ENCODE measurements around the gene SUGCT. TPM values are rescaled to one million over a fixed set of nuclear protein-coding genes. Genes with fewer than 3 reads are reported as not detected.

The SUGCT gene
- total and polyA plus RNA-seq, 2 of the 13 experiments (the other 11 are each of a cell fraction or from before 2014, with no cell fraction given): 10.1 to 22.2 TPM

- H3K79me2 ChIP-seq (ENCODE audit: insufficient read depth, low read length): no peaks in the 10 kb centered on the region
- peak overlapping the region in 2 of 3 experiments; percentile 32 to 48; a peak in 3 of 6 replicates for H3K4me3 ChIP-seq (replicated peaks in 1 of 3; ENCODE audit: insufficient read depth in 1 of 3, low read depth in 2 of 3, low read length in 3 of 3)
- peak overlapping the region; percentile 58 for H3K4me2 ChIP-seq (ENCODE audit: low read depth, low read length)
- H4K20me1 ChIP-seq (ENCODE audit: insufficient read depth, low read length): no peaks in the 10 kb centered on the region
- CTCF ChIA-PET (ENCODE audit: low intra/inter-chr PET ratio, low total read pairs): no interaction called here
- ATAC-seq (peak; percentile 93), DNase-seq (ENCODE audit: low spot score) (peak; percentile 83), FAIRE-seq (peak; percentile 61)
- no peaks in the 10 kb centered on the region for H3K9me3 ChIP-seq (ENCODE audit: low read length)
- POLR2A ChIA-PET: interaction anchor here (0.6 to 0.9 kb wide), 2 partner anchors 163 to 290 kb away, joined by 3 read pairs; no protein-coding TSS in a partner anchor
- H3K36me3 ChIP-seq (replicated peaks in 1 of 2; ENCODE audit: control insufficient read depth in 1 of 2, insufficient read depth in 2 of 2, low read length in 2 of 2): no peaks in the 10 kb centered on the region
- peak overlapping the region; percentile 64 for H3K27ac ChIP-seq (ENCODE audit: extremely low read length, insufficient read depth, low read length)
- no peak overlapping the region for H2AFZ ChIP-seq (ENCODE audit: low read length)
- intact Hi-C loops (cut with micrococcal nuclease; ENCODE audit: unreplicated experiment) (no loop called here), in situ Hi-C loops (cut with HindIII; ENCODE audit: extremely low pct_ligation_motif_present, low pct_unique_long_range_greater_than_20kb) (no loop called here)
- BruUV-seq (replicated peaks): no TSS peak
- no peaks in the 10 kb centered on the region for H3K27me3 ChIP-seq (ENCODE audit: control insufficient read depth in 1 of 2, insufficient read depth in 2 of 2, low read length in 2 of 2)
- 2% methylated on average over 5 of the region's 5 CpGs for WGBS (ENCODE audit: low lambda C conversion rate)
- peak overlapping the region; percentile 40; the same call in 1 of the 2 replicates for H3K9ac ChIP-seq (ENCODE audit: insufficient read depth, low read depth, low read length)
- peaks cover 54% of the 10 kb centered on the region for H3K4me1 ChIP-seq (ENCODE audit: insufficient read depth, low read length)
- TF ChIP-seq ZNF644 (CRISPR knock-in tag; IDR thresholded peaks at IDR 0.05; ENCODE audit: low read depth) (peak; percentile 43; the same call in 1 of the 2 replicates), IRF2 (CRISPR knock-in tag; IDR thresholded peaks at IDR 0.05) (peak; percentile 48; the same call in 1 of the 2 replicates), MXI1 (IDR thresholded peaks at IDR 0.05; ENCODE audit: borderline replicate concordance, low read depth, low read length) (no peak), MIXL1 (CRISPR knock-in tag; IDR thresholded peaks at IDR 0.05) (peak; percentile 37; the same call in 1 of the 2 replicates), BRCA1 (CRISPR knock-in tag; IDR thresholded peaks at IDR 0.05) (no peak), DNMT3B (CRISPR knock-in tag; conservative IDR thresholded peaks at IDR 0.05) (no peak), KLF6 (CRISPR knock-in tag; IDR thresholded peaks at IDR 0.05) (no peak), ZFP90 (CRISPR knock-in tag; IDR thresholded peaks at IDR 0.05; ENCODE audit: borderline replicate concordance) (no peak), KMT2B (CRISPR knock-in tag; IDR thresholded peaks at IDR 0.05) (peak; percentile 24; the same call in 1 of the 2 replicates), ZNF12 (CRISPR knock-in tag; IDR thresholded peaks at IDR 0.05) (no peak; the same call in 1 of the 2 replicates), ZNF235 (CRISPR knock-in tag; IDR thresholded peaks at IDR 0.05; ENCODE audit: borderline replicate concordance) (no peak), HNRNPL (IDR thresholded peaks at IDR 0.05; ENCODE audit: low read depth, low read length) (no peak), FOXK1 (CRISPR knock-in tag; IDR thresholded peaks at IDR 0.05; ENCODE audit: borderline replicate concordance, low read depth) (0 out of 2 replicates have a peak, but pooled peaks have one; percentile 21), NR1H2 (CRISPR knock-in tag; IDR thresholded peaks at IDR 0.05; ENCODE audit: borderline replicate concordance, low read depth) (no peak), ZFP36 (IDR thresholded peaks at IDR 0.05; ENCODE audit: borderline replicate concordance, low read depth, low read length, partially characterized antibody) (no peak), ZMYM2 (CRISPR knock-in tag; IDR thresholded peaks at IDR 0.05) (0 out of 2 replicates have a peak, but pooled peaks have one; percentile 28), HNF4A (CRISPR knock-in tag; IDR thresholded peaks at IDR 0.05) (peak; percentile 37; the same call in 1 of the 2 replicates), KMT2A (CRISPR knock-in tag; IDR thresholded peaks at IDR 0.05) (no peak), PHB2 (IDR thresholded peaks at IDR 0.05; ENCODE audit: partially characterized antibody) (no peak), SOX6 (IDR thresholded peaks at IDR 0.05) (no peak), SOX6 (CRISPR knock-in tag; IDR thresholded peaks at IDR 0.05) (peak; percentile 77), ZBTB7A (CRISPR knock-in tag; IDR thresholded peaks at IDR 0.05) (no peak)
- TF ChIP-seq, protein P1, sequence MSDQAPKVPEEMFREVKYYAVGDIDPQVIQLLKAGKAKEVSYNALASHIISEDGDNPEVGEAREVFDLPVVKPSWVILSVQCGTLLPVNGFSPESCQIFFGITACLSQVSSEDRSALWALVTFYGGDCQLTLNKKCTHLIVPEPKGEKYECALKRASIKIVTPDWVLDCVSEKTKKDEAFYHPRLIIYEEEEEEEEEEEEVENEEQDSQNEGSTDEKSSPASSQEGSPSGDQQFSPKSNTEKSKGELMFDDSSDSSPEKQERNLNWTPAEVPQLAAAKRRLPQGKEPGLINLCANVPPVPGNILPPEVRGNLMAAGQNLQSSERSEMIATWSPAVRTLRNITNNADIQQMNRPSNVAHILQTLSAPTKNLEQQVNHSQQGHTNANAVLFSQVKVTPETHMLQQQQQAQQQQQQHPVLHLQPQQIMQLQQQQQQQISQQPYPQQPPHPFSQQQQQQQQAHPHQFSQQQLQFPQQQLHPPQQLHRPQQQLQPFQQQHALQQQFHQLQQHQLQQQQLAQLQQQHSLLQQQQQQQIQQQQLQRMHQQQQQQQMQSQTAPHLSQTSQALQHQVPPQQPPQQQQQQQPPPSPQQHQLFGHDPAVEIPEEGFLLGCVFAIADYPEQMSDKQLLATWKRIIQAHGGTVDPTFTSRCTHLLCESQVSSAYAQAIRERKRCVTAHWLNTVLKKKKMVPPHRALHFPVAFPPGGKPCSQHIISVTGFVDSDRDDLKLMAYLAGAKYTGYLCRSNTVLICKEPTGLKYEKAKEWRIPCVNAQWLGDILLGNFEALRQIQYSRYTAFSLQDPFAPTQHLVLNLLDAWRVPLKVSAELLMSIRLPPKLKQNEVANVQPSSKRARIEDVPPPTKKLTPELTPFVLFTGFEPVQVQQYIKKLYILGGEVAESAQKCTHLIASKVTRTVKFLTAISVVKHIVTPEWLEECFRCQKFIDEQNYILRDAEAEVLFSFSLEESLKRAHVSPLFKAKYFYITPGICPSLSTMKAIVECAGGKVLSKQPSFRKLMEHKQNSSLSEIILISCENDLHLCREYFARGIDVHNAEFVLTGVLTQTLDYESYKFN (CRISPR knock-in tag; conservative IDR thresholded peaks at IDR 0.05): peak; percentile 70
These were observed 625.6 kb downstream of the SUGCT start for GRCh38 chr7:40760293-40760964.
